MM.1S (cell line): ENCODE data around the gene USP10.

Experiments
- CTCF ChIP-seq: fragments of 300-600 bp; sonication (generic); IDR thresholded peaks from 2 replicates; pipeline ENCODE4 v1.5.1; 2016; ENCODE audit warnings: antibody characterized with exemption, low read length, mixed read lengths
- EZH2 ChIP-seq: fragments of 300-600 bp; sonication (generic); optimal IDR thresholded peaks from 2 replicates; pipeline ENCODE3; 2017; ENCODE audit warnings: low read depth, mild to moderate bottlenecking, antibody characterized with exemption, low read length, mixed read lengths
- EZH2phosphoT487 ChIP-seq: fragments of 300-600 bp; sonication (generic); IDR thresholded peaks from 2 replicates; pipeline ENCODE4 v1.6.1; 2018; ENCODE audit warnings: antibody characterized with exemption, low read length

- TF ChIP-seq CTCF (peak; percentile 70), EZH2 (no peak), EZH2phosphoT487 (no peak)
These were observed 27.3 kb upstream of the USP10 start for GRCh38 chr16:84672276-84673202.
